Natural killer cell (primary cell): Measurements from ENCODE around the gene MAPK8. TPM values are rescaled to one million over a fixed set of nuclear protein-coding genes. Genes with fewer than 3 reads are reported as not detected.

ENCODE experiments used
- ATAC-seq, 3 donors: fragments of 150-1000 bp in 2 of 3; fragments of 200-7000 bp in 1 of 3; cut with Tn5 transposase; 1 replicate in 1 of 3; 2 replicates in 2 of 3; pipeline ENCODE4 v1.10.0; 2021; ENCODE audit warnings: mild to moderate bottlenecking in 2 of 3, moderate library complexity in 2 of 3
- DNase-seq, 2 donors: peaks; one replicate each; pipeline versions ENCODE4 v3.0.0 to v3.0.0-alpha.2; 2013 to 2021; ENCODE audit warnings: mixed read lengths in 1 of 2
- H3K27ac ChIP-seq: one replicate; pipeline ENCODE4 v1.5.1; 2013; ENCODE audit warnings: mild to moderate bottlenecking, low read length
- H3K27me3 ChIP-seq: one replicate; pipeline ENCODE4 v1.6.1; 2013; ENCODE audit warnings: low read length; ENCODE audit not compliant: control insufficient read depth, insufficient read depth
- H3K36me3 ChIP-seq: one replicate; pipeline ENCODE4 v1.6.1; 2013; ENCODE audit warnings: low read length; ENCODE audit not compliant: control insufficient read depth, insufficient read depth
- H3K4me1 ChIP-seq: one replicate; pipeline ENCODE4 v1.6.1; 2013; ENCODE audit warnings: low read length; ENCODE audit not compliant: control insufficient read depth, insufficient read depth
- H3K4me3 ChIP-seq: one replicate; pipeline ENCODE4 v1.5.1; 2013; ENCODE audit warnings: low read length
- H3K9me3 ChIP-seq: one replicate; pipeline ENCODE4 v1.6.1; 2013; ENCODE audit warnings: low read length; ENCODE audit not compliant: control insufficient read depth, insufficient read depth
- H3K27ac Mint-ChIP-seq, 2 donors: one replicate each; pipeline ENCODE4 v1.8.0; 2022; ENCODE audit warnings: mild to moderate bottlenecking in 2 of 2, mixed read lengths in 2 of 2, moderate library complexity in 1 of 2
- H3K27me3 Mint-ChIP-seq, 2 donors: one replicate each; pipeline ENCODE4 v1.8.0; 2022; ENCODE audit warnings: low read depth in 2 of 2, mixed read lengths in 2 of 2
- H3K36me3 Mint-ChIP-seq: one replicate; pipeline ENCODE4 v1.8.0; 2022; ENCODE audit warnings: mixed read lengths
- H3K4me1 Mint-ChIP-seq, 2 donors: one replicate each; pipeline ENCODE4 v1.8.0; 2022; ENCODE audit warnings: mixed read lengths in 2 of 2
- H3K4me3 Mint-ChIP-seq: one replicate; pipeline ENCODE4 v1.8.0; 2022; ENCODE audit warnings: mild to moderate bottlenecking, moderate library complexity, mixed read lengths
- H3K9me3 Mint-ChIP-seq, 2 donors: one replicate each; pipeline ENCODE4 v1.8.0; 2022; ENCODE audit warnings: mixed read lengths in 2 of 2
- CTCF ChIP-seq: fragments of 200-600 bp; IDR thresholded peaks from one replicate; pipeline ENCODE4 v1.8.0; 2022; ENCODE audit warnings: antibody characterized with exemption
- WGBS: methylation state at CpG from one replicate; pipeline ENCODE4 v1.1.7; 2013; ENCODE audit warnings: missing lambda C conversion rate; ENCODE audit not compliant: insufficient coverage; 5-methylcytosine and 5-hydroxymethylcytosine counted together
- intact Hi-C: fragments of 100-400 bp; cut with micrococcal nuclease; formaldehyde crosslinking; loops from one replicate; pipeline ENCODE4 v1.14.2; 2022
- total RNA-seq, 4 donors: library from RNA; stranded (reverse); fragments of 120-200 nt in 1 of 4; gene quantifications; one replicate each; pipeline versions ENCODE4 v1.2.3 to v1.2.4, GENCODE V29; 2013 to 2022

The MAPK8 gene
- total RNA-seq, 3 donors from 2014 or later (not counting 1 experiment from before 2014, with no cell fraction given), result 37.3 to 44.5 (median 40.8) TPM

GRCh38 chr10:48414778-48415177, 108.3 kb downstream of the MAPK8 start:
- H3K9me3 Mint-ChIP-seq, result peaks cover 2 to 8% of the 10 kb centered on the region in 2 donors
- peaks cover 15% of the 10 kb centered on the region for H3K36me3 ChIP-seq
- no peak for ATAC-seq
- H3K9me3 ChIP-seq, result no peaks in the 10 kb centered on the region
- H3K4me1 Mint-ChIP-seq, result peaks cover 0 to 4% of the 10 kb centered on the region in 2 donors
- H3K4me3 ChIP-seq, result no peak overlapping the region
- intact Hi-C loops, result no loop called here
- WGBS, result no CpG with 5 or more reads among the region's 1 CpG
- no peaks in the 10 kb centered on the region for H3K4me1 ChIP-seq
- TF ChIP-seq CTCF, result no peak
- DNase-seq, result no peak
- no peak overlapping the region for H3K27ac Mint-ChIP-seq
- no peak overlapping the region for H3K4me3 Mint-ChIP-seq
- H3K27me3 Mint-ChIP-seq, result no peaks in the 10 kb centered on the region
- H3K27me3 ChIP-seq, result no peaks in the 10 kb centered on the region
- H3K36me3 Mint-ChIP-seq, result peaks cover 11% of the 10 kb centered on the region
- H3K27ac ChIP-seq, result no peak overlapping the region

GRCh38 chr10:48416584-48417232, 110.2 kb downstream of the MAPK8 start:
- H3K27me3 ChIP-seq, result no peaks in the 10 kb centered on the region
- no peak overlapping the region for H3K4me3 ChIP-seq
- H3K36me3 ChIP-seq, result peaks cover 3% of the 10 kb centered on the region
- no peak overlapping the region for H3K27ac Mint-ChIP-seq
- ATAC-seq (no peak), DNase-seq (no peak)
- no peaks in the 10 kb centered on the region for H3K9me3 ChIP-seq
- H3K9me3 Mint-ChIP-seq, result peaks cover 2 to 8% of the 10 kb centered on the region in 2 donors
- H3K4me3 Mint-ChIP-seq, result no peak overlapping the region
- WGBS, result 94% methylated on average over 2 of the region's 2 CpGs
- H3K27ac ChIP-seq, result no peak overlapping the region
- intact Hi-C loops, result no loop called here
- H3K36me3 Mint-ChIP-seq, result peaks cover 11% of the 10 kb centered on the region
- no peaks in the 10 kb centered on the region for H3K4me1 ChIP-seq
- no peak for TF ChIP-seq CTCF
- H3K4me1 Mint-ChIP-seq, result peaks cover 0 to 4% of the 10 kb centered on the region in 2 donors
- H3K27me3 Mint-ChIP-seq, result no peaks in the 10 kb centered on the region

GRCh38 chr10:48417374-48417773, 110.9 kb downstream of the MAPK8 start:
- 100% methylated on average over 1 of the region's 1 CpG for WGBS
- H3K27me3 ChIP-seq, result no peaks in the 10 kb centered on the region
- peaks cover 0 to 4% of the 10 kb centered on the region in 2 donors for H3K4me1 Mint-ChIP-seq
- no peak overlapping the region for H3K27ac Mint-ChIP-seq
- DNase-seq, result no peak
- no peak overlapping the region for H3K4me3 ChIP-seq
- TF ChIP-seq CTCF, result no peak
- no peaks in the 10 kb centered on the region for H3K27me3 Mint-ChIP-seq
- peaks cover 2 to 5% of the 10 kb centered on the region in 2 donors for H3K9me3 Mint-ChIP-seq
- no peaks in the 10 kb centered on the region for H3K4me1 ChIP-seq
- peaks cover 10% of the 10 kb centered on the region for H3K36me3 Mint-ChIP-seq
- no peak overlapping the region for H3K27ac ChIP-seq
- peaks cover 3% of the 10 kb centered on the region for H3K36me3 ChIP-seq
- no peak for ATAC-seq
- no peak overlapping the region for H3K4me3 Mint-ChIP-seq
- intact Hi-C loops, result no loop called here
- H3K9me3 ChIP-seq, result no peaks in the 10 kb centered on the region
